Measurements from ENCODE around the gene GPR156. TPM values are rescaled to one million over a fixed set of nuclear protein-coding genes. Genes with fewer than 3 reads are reported as not detected.

GPR156 gene
- total RNA-seq, 4 donors from 2014 or later, result 0.20 to 0.72 (median 0.41) TPM

DNA sequence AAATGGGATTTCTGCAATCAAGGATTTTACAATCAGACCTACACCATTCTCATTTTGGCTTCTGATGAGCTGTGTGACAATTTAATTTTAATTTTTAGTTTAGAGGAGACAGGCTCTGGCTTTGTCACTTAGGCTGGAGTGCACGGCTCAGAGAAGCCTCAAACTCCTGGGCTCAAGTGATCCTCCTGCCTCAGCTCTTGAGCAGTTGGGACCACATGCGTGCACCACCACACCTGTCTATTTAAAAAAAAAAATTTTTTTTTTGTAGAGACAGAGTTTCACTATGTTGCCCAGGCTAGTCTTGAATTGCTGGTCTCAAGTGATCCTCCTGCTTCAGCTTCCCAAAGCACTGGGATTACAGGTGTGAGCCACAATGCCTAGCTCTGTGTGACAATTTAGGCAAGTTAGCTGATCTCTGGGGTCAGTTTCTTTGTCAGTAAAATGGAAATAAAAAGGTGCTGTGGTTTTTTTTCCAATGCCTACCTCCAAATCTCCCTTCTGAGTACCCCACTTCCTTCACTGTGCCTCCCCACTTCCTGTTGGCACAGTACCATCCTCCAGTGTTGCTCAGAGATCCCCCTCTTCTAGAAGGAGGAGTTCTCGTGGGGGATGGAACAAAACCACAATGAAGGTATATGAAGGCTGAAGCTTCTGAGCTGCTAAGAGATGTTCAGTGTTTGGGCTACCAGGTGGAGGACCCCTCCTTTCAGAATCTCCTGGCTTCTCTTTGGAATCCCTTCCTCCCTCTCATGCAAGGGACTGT lies 136.7 kb downstream of the GPR156 start:
- H3K4me3 ChIP-seq (ENCODE audit: low read depth, poor library complexity, severe bottlenecking), result no peak overlapping the region
- TF ChIP-seq POLR2A (IDR thresholded peaks at IDR 0.05), result no peak
- TF ChIP-seq, protein P1, sequence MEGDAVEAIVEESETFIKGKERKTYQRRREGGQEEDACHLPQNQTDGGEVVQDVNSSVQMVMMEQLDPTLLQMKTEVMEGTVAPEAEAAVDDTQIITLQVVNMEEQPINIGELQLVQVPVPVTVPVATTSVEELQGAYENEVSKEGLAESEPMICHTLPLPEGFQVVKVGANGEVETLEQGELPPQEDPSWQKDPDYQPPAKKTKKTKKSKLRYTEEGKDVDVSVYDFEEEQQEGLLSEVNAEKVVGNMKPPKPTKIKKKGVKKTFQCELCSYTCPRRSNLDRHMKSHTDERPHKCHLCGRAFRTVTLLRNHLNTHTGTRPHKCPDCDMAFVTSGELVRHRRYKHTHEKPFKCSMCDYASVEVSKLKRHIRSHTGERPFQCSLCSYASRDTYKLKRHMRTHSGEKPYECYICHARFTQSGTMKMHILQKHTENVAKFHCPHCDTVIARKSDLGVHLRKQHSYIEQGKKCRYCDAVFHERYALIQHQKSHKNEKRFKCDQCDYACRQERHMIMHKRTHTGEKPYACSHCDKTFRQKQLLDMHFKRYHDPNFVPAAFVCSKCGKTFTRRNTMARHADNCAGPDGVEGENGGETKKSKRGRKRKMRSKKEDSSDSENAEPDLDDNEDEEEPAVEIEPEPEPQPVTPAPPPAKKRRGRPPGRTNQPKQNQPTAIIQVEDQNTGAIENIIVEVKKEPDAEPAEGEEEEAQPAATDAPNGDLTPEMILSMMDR (IDR thresholded peaks at IDR 0.05), result no peak
- 89 to 94% methylated on average over 3 of the region's 3 CpGs for WGBS, 2 donors
- intact Hi-C loops (cut with DNase I; ENCODE audit: low total_unique reads), result no loop called here
- DNase-seq (ENCODE audit: low spot score in 2 of 2), result no peak

DNA sequence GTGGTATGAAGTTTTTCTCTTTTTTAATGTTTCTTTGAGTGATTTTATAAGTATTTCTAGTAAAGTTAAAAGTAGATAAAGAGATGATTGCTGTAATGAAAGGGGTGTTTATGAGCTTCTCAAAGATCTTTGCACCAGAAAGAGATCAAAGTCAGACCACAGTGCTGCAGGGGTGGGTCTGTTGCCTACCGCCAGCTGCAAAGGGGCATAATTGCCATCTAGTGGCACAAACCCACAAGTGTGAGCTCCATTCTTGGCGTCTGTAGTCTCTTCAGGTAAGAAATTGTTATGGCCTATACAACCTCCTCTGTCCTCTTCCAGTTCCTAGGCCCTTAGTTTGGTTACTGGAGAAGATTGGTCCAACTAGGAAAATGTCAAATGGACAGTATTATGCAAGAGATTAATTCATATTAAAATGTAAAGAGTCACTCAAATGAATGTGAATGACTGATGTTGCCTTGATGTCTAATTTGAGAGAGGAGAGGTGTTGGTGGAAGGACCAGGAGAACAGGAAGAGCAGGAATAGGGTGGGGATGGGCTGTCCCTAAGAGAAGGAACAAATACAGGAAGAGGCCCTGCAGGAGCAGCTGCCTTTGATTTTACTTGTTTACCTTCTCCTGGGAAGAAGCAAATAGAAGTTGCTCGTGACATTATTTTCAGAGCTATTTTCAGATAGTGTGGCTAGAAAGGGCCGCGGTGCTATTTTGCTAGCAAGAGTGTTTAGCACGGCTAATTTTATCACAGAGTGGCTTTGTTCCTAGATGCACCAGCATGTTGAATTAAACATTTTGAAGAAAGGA lies 137.8 kb downstream of the GPR156 start:
- no peak for TF ChIP-seq POLR2A (IDR thresholded peaks at IDR 0.05)
- TF ChIP-seq, protein P1 (IDR thresholded peaks at IDR 0.05), result no peak
- H3K4me3 ChIP-seq (ENCODE audit: low read depth, poor library complexity, severe bottlenecking), result no peak overlapping the region
- intact Hi-C loops (cut with DNase I; ENCODE audit: low total_unique reads), result no loop called here
- 39 to 44% methylated on average over 6 of the region's 6 CpGs for whole genome bisulfite sequencing, 2 donors
- DNase-seq (ENCODE audit: low spot score in 2 of 2), result peak in 1 of 2 donors; percentile 46

DNA sequence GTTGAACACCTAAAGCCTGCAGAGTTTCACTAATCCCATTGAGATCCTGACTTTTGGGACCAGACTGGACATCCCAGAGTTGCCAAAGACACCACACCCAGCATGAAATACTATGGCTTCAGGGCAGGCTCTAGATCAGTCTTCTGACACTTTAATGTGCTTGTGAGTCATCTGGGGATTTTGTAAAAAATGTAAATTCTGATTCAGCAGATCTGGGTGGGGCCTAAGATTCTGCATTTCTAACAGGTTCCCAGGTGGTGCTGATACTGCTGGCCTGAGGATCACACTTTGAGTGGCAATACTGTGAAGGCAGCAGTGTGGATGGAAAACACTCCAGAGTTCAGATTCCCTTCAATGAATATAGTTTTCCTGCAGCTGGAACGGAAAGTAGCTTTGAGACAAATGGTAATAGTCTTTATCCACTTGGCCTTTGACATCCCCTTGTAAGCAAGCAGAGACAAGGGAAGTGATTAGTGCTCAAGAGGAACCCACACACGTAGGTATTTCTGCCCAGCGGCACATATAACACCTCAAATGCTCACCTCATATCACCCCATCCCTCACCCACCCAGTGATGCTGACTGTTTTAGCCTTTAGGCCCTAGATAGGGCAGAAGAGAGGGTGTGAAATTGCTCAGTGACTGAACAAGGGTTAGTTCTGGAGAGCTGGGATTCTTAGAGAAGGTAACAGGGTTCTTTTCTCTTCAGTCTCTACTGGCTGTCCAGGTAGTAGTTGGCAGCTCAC lies 139.3 kb downstream of the GPR156 start:
- H3K4me3 ChIP-seq (ENCODE audit: low read depth, poor library complexity, severe bottlenecking), result no peak overlapping the region
- WGBS, 2 donors, result 48% methylated on average over 3 of the region's 3 CpGs
- TF ChIP-seq, protein P1 (IDR thresholded peaks at IDR 0.05), result no peak
- no peak for TF ChIP-seq POLR2A (IDR thresholded peaks at IDR 0.05)
- intact Hi-C loops (cut with DNase I; ENCODE audit: low total_unique reads), result no loop called here
- DNase-seq (ENCODE audit: low spot score in 2 of 2), result peak in 1 of 2 donors; percentile 56

DNA sequence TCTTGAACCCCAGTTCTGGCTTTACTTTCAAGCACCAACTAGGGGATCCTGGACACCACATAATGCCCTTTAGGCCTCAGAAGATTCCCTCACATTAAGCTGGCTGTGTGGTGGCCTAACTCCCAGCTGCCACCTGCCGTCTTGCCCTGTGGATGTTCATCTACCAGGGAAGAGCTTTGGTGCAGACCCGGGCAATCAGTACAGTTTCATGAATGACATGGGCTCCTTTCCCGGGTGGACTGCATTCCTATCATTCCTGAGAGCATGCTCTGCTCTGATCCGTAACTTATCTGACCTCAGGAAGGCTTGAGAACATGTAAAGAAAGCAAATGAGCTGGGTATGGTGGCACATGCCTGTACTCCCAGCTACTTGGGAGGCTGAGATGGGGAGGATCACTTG lies 140.8 kb downstream of the GPR156 start:
- 50 to 71% methylated on average over 4 of the region's 4 CpGs for WGBS, 2 donors
- TF ChIP-seq, protein P1 (IDR thresholded peaks at IDR 0.05), result no peak
- TF ChIP-seq POLR2A (IDR thresholded peaks at IDR 0.05), result no peak
- intact Hi-C loops (cut with DNase I; ENCODE audit: low total_unique reads), result no loop called here
- no peak for DNase-seq (ENCODE audit: low spot score in 2 of 2)
- H3K4me3 ChIP-seq (ENCODE audit: low read depth, poor library complexity, severe bottlenecking), result no peak overlapping the region

DNA sequence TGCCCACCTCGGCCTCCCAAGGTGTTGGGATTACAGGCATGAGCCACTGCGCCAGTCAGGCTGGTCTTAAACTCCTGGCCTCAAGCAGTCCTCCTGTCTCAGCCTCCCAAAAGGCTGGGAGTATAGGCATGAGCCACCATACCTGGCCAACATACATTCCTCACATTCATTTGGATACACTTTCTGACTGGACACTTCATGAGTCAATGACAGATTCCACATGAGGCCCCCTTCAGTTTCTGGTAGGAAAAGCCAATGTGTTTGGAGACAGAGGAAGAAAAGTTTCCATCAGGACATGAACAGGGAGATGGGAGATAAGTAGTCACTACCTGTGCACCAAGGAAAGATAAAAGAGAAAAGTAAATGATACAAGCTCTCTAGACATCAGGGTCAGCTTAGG lies 141.3 kb downstream of the GPR156 start:
- DNase-seq (ENCODE audit: low spot score in 2 of 2), result no peak
- WGBS, 2 donors, result 83% methylated on average over 2 of the region's 2 CpGs
- TF ChIP-seq POLR2A (IDR thresholded peaks at IDR 0.05), result no peak
- no peak overlapping the region for H3K4me3 ChIP-seq (ENCODE audit: low read depth, poor library complexity, severe bottlenecking)
- intact Hi-C loops (cut with DNase I; ENCODE audit: low total_unique reads), result no loop called here

DNA sequence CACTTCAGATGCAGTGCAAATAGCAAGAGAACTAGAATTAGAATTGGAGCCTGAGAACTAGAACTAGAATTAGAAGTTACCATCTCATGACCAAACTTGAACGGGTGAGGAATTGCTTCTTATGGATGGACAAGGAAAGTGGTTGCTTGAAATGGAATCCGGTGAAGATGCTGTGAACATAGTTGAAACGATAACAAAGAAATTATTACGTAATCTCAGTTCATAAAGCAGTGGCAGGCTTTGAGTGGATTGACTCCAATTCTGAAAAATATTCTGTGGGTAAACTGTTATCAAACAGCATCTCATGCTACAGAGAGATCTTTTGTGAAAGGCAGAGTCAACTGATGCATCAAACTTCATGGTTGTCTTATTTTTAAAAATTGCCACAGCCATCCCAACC lies 142.8 kb downstream of the GPR156 start:
- intact Hi-C loops (cut with DNase I; ENCODE audit: low total_unique reads), result no loop called here
- no peak overlapping the region for H3K4me3 ChIP-seq (ENCODE audit: low read depth, poor library complexity, severe bottlenecking)
- DNase-seq (ENCODE audit: low spot score in 2 of 2), result no peak
- no peak for TF ChIP-seq POLR2A (IDR thresholded peaks at IDR 0.05)
- TF ChIP-seq, protein P1 (IDR thresholded peaks at IDR 0.05), result no peak
- WGBS, 2 donors, result 67 to 75% methylated on average over 4 of the region's 4 CpGs

All from lower leg skin (tissue), 4 donors.